Keratinocyte (primary cell): ENCODE measurements around the gene STXBP2.

Experiments used
- EZH2 ChIP-seq: IDR thresholded peaks from one replicate; pipeline ENCODE4 v1.6.1; 2012; ENCODE audit warnings: inconsistent platforms, mild to moderate bottlenecking, low read length, moderate library complexity
- TF ChIP-seq, protein P1 (sequence below), 3 experiments: IDR thresholded peaks in 1 of 3; conservative IDR thresholded peaks in 1 of 3; optimal IDR thresholded peaks in 1 of 3; 2 replicates in 2 of 3; 3 replicates in 1 of 3; pipeline versions ENCODE3 to v1.5.1; 2011; ENCODE audit warnings: low read length in 3 of 3, mild to moderate bottlenecking in 3 of 3, moderate library complexity in 2 of 3, control low read depth in 1 of 3, inconsistent platforms in 1 of 3; ENCODE audit not compliant: insufficient read depth in 2 of 3; ENCODE audit errors: extremely low read depth in 1 of 3

DNA sequence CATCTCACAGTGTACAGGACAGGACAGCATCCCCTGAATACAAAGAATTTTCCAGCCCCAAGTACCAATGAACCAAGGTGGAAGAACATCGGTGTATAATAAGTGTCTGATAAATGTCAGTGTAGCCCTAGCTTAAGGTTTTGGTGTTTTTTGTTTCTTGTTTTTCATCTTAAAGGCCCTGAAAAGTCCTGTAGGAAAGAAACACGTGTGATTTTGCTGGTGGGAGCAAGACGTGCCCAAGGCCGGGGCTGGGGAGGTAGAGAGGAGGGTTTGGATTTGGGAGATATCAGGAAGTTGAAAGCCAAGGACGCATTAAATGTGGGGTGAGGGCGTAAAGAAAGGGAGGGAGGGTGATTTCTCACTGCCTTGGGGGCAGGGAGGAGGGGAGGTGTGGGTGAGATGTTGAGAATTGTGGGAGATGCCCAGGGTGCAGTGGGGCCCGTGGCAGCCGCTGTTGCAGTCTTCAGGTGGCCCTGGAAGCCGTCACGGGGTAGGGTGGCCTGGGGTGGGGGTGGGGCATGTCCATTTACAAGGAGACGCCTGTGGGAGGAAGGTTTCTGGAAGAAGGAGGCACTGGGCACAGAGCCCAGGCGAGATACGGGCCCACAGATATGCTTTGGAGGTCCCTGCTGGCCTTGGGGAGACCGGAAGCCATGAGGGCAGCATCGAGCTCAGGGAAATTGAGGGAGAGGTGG lies 34.5 kb upstream of the STXBP2 start:
- TF ChIP-seq, protein P1, sequence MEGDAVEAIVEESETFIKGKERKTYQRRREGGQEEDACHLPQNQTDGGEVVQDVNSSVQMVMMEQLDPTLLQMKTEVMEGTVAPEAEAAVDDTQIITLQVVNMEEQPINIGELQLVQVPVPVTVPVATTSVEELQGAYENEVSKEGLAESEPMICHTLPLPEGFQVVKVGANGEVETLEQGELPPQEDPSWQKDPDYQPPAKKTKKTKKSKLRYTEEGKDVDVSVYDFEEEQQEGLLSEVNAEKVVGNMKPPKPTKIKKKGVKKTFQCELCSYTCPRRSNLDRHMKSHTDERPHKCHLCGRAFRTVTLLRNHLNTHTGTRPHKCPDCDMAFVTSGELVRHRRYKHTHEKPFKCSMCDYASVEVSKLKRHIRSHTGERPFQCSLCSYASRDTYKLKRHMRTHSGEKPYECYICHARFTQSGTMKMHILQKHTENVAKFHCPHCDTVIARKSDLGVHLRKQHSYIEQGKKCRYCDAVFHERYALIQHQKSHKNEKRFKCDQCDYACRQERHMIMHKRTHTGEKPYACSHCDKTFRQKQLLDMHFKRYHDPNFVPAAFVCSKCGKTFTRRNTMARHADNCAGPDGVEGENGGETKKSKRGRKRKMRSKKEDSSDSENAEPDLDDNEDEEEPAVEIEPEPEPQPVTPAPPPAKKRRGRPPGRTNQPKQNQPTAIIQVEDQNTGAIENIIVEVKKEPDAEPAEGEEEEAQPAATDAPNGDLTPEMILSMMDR (optimal IDR thresholded peaks at IDR 0.05 in 1 of 3, IDR thresholded peaks at IDR 0.05 in 1 of 3, conservative IDR thresholded peaks at IDR 0.05 in 1 of 3; ENCODE audit: extremely low read depth in 1 of 3, insufficient read depth in 2 of 3, low read length in 3 of 3): no peak
- TF ChIP-seq EZH2: no peak
